ENCODE data around the gene RABGAP1L. TPM values are rescaled to one million over a fixed set of nuclear protein-coding genes. Genes with fewer than 3 reads are reported as not detected.
"Not testable (repeated sequence)": the region's sequence is repeated elsewhere in the genome, so short reads cannot be mapped to it uniquely, and the experiment has no call there.

Gene RABGAP1L
- total and polyA plus RNA-seq, 10 donors, result 30.3 to 125 (median 77.7) TPM

- 13 to 19% (median 17%) methylated on average over 1 of the region's 1 CpG for WGBS, 5 donors
- Histone ChIP-seq H3K9me3 (peaks cover 6 to 70% (median 59%) of the 10 kb centered on the region in 8 donors), H3K36me3 (peaks cover 0 to 40% (median 4%) of the 10 kb centered on the region in 6 donors), H3K27ac (no peak overlapping the region), H3K27me3 (replicated peaks in 1 of 7) (no peaks in the 10 kb centered on the region), H3K4me3 (no peak overlapping the region), H3K4me1 (peaks cover 0 to 15% (median 0%) of the 10 kb centered on the region in 6 donors)
- intact Hi-C loops (cut with DNase I; ENCODE audit: low total_unique reads), result no loop called here
- no peak for DNase-seq
- no peak for TF ChIP-seq POLR2AphosphoS5 (IDR thresholded peaks at IDR 0.05)
- no peak for TF ChIP-seq CTCF (IDR thresholded peaks at IDR 0.05 in 8 of 11, conservative IDR thresholded peaks at IDR 0.05 in 3 of 11)
These were observed 165.6 kb downstream of the RABGAP1L start for GRCh38 chr1:174324939-174325338.

- Histone ChIP-seq H3K27ac (no peak overlapping the region), H3K4me3 (no peak overlapping the region), H3K27me3 (replicated peaks in 1 of 7) (no peaks in the 10 kb centered on the region), H3K4me1 (peaks cover 0 to 15% (median 0%) of the 10 kb centered on the region in 6 donors), H3K36me3 (peaks cover 0 to 27% (median 4%) of the 10 kb centered on the region in 6 donors), H3K9me3 (peaks cover 5 to 56% (median 46%) of the 10 kb centered on the region in 8 donors)
- 94 to 98% (median 97%) methylated on average over 3 of the region's 3 CpGs for WGBS, 5 donors
- intact Hi-C loops (cut with DNase I; ENCODE audit: low total_unique reads), result no loop called here
- no peak for TF ChIP-seq POLR2AphosphoS5 (IDR thresholded peaks at IDR 0.05)
- no peak for TF ChIP-seq POLR2A (IDR thresholded peaks at IDR 0.05)
- TF ChIP-seq CTCF (IDR thresholded peaks at IDR 0.05 in 8 of 11, conservative IDR thresholded peaks at IDR 0.05 in 3 of 11), result no peak
- no peak for DNase-seq
These were observed 167.0 kb downstream of the RABGAP1L start for GRCh38 chr1:174326278-174326677.

DNA sequence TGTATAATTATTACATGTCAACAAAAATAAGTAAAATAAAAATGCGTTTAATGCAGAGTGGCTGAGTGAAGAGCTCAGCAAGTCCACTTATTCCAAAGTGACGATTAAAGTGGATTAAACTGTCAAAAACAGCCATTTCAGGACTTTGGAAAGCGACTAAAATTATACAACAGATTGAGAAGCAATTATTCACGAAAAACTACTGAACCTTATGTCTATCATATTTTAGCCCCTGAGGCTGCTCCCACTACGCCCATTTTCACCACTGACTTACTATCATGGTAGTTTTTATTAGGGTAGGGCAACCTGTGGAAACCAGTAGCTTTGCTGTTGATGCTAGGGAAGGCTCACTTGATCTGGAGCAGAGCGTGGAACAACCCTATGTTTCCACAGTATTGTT lies 174.1 kb downstream of the RABGAP1L start:
- WGBS, 5 donors, result 94 to 97% (median 96%) methylated on average over 6 of the region's 6 CpGs
- DNase-seq, result no peak
- H3K27me3 ChIP-seq (replicated peaks in 1 of 7), result no peaks in the 10 kb centered on the region
- intact Hi-C loops (cut with DNase I; ENCODE audit: low total_unique reads), result no loop called here
- H3K4me1 ChIP-seq, result no peaks in the 10 kb centered on the region
- H3K36me3 ChIP-seq, result peaks cover 0 to 6% (median 0%) of the 10 kb centered on the region in 6 donors
- H3K4me3 ChIP-seq, result no peak overlapping the region
- no peak overlapping the region for H3K27ac ChIP-seq
- H3K9me3 ChIP-seq, result no peaks in the 10 kb centered on the region
- TF ChIP-seq CTCF (IDR thresholded peaks at IDR 0.05 in 8 of 11, conservative IDR thresholded peaks at IDR 0.05 in 3 of 11) (no peak), POLR2AphosphoS5 (IDR thresholded peaks at IDR 0.05) (no peak), POLR2A (IDR thresholded peaks at IDR 0.05) (no peak)

DNA sequence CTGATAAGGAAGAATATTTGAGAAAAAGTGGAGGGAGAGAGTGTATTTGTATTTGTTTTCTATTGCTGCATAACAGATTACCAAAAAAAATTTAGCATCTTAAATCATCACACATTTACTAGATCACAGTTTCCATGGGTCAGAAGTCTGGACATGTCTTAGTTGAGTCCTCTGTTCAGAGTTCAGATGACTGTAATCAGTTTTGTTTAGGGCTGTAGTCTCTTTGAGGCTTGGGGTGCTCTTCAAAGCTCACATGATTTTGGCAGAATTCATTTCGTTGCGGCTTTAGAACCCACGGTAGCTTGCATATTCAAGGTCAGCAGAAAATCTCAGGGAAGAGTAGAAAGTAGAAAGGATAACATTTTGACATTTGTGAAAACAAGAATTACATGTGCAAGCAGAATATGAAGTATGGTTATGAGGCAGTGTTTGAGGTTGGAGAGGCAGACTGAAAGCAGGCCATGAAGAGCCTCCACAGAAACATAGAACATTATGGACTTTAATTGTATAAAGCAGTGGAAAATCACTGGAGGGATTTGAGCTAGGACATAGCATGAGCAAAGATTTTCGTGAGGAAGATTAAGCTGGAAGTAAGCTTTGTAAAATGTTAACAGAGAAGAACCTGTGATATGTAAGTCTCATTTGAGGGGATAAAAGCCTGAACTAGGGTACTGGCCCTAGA lies 177.8 kb downstream of the RABGAP1L start:
- WGBS, 5 donors, result 91 to 97% (median 93%) methylated on average over 4 of the region's 4 CpGs
- DNase-seq, result no peak
- TF ChIP-seq POLR2A (IDR thresholded peaks at IDR 0.05) (no peak), POLR2AphosphoS5 (IDR thresholded peaks at IDR 0.05) (no peak), CTCF (IDR thresholded peaks at IDR 0.05 in 8 of 11, conservative IDR thresholded peaks at IDR 0.05 in 3 of 11) (no peak)
- Histone ChIP-seq H3K36me3 (peaks cover 0 to 11% (median 0%) of the 10 kb centered on the region in 6 donors), H3K27ac (no peak overlapping the region), H3K27me3 (replicated peaks in 1 of 7) (no peaks in the 10 kb centered on the region), H3K4me3 (no peak overlapping the region), H3K4me1 (no peaks in the 10 kb centered on the region), H3K9me3 (peaks cover 0 to 6% (median 6%) of the 10 kb centered on the region in 8 donors)
- intact Hi-C loops (cut with DNase I; ENCODE audit: low total_unique reads), result no loop called here

GRCh38 chr1:174340404-174340803 lies 181.1 kb downstream of the RABGAP1L start:
- H3K27me3 ChIP-seq (replicated peaks in 1 of 7); H3K4me1 ChIP-seq; H3K9me3 ChIP-seq; H3K4me3 ChIP-seq; intact Hi-C loops (cut with DNase I; ENCODE audit: low total_unique reads); H3K27ac ChIP-seq; H3K36me3 ChIP-seq; DNase-seq: not testable (repeated sequence)
- 87 to 100% (median 97%) methylated on average over 1 of the region's 1 CpG for WGBS, 5 donors

Data from spleen (tissue), 11 donors.